Hippocampal formation (tissue), 2 donors: Measurements from ENCODE around the gene HAGH.
"Not testable (repeated sequence)": the region's sequence is repeated elsewhere in the genome, so short reads cannot be mapped to it uniquely, and the experiment has no call there.

Experiments used
- DNase-seq, 2 donors: peaks; one replicate each; lab custom pipeline; 2025; lab: John Stamatoyannopoulos, UW

HAGH gene

DNA sequence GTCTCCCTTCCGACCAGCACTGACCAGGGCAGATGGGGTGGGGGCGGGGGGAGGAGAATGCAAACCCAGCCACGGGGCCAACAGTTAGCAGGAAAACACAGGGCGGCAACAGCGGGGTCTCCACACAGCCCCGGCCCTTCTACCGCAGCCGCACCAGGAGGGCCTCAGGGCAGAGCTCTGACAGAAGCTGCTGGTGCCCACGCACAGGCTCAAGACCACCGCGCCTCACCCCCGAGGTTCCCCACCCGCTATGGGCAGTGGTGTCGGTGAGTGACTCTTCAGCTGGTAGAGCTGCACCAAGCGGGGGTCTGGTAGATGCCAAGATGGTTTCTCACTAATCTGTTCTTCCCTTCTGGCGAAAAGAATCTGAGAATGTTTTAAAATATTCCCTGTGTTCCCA is 16.1 kb downstream of the HAGH start:
- no peak for DNase-seq

DNA sequence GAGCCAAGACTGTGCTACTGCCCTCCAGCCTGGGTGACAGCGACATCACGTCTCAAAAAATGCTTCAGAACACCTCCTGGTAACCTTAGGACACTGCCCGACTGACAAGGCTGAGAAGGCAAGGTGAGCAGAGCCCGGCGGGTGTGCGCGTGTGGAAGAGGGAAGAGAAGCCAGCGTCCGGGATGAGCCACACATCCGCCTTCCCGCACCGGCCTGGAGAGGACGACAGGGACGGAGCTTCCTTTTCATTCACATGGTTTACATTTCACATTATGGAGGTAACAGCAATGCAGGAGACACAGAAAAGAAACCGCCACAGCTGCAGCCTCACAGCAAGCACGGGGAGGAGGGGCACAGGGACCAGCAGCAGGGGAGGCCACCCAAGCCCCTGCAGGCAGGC is 16.5 kb downstream of the HAGH start:
- DNase-seq, result no peak

DNA sequence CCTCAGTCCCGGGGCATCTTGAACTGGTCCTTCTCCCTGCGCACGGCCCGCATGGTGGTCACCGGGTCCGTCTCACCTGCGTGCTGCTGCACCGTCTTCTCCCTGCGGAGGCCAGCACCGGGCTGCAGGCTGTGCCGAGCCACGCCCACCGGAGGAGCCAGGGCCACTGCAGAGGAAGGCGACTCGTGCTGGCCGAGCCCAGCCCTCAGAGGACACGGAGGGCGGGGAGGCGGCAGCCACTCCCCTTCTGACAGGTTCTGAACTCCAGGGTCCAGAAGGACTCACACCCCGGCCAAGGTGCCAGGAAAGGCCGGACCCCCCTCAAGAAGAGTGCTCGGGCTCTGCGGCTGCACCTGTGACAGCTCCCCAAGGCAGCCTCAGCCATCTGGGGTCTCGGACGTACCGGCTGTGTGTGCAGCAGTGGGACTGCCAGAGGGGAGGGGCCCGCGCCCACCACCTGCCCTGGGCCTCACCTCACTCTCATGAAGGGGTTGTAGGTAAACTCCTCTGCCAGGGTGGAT is 17.3 kb downstream of the HAGH start:
- DNase-seq, result no peak

DNA sequence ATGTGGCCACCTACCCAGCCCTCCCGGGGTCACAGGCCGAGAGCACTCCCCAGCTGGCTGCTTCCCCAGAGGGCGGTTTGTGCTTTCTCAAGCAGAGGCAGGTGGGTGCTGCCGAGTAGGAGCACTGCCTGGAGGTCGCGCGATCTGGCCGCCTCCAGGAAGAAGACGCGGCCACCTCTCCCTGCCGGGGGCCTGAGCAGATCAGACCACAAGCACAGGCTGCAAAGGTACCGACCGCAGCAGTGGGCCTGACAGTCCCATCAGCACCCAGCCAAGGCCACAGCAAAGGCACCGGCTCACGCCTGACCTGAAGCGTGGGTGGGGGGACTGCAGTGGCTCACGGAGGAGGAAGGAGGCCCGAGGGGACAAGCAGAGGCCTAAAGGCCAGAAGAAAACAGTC is 17.9 kb downstream of the HAGH start:
- DNase-seq, result no peak

DNA sequence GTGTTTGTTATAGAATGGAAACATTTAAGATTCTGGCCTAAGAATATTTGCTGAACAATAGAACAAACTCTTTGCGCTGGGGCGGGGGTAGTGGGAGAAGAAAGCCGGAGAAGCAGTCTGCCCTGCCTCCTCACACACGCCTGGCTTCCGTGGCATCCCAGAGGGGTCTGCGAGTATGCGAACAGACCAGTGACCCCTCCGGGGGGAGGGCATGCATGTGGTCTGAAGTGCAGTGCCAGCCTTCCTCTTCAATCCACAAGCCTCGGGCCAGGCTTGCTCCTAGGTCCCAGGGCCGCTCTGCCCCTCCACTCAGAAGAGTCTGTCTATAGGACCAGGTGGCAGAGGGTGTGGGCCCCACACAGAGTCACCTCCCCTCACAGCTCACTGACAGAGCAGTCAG is 19.0 kb downstream of the HAGH start:
- DNase-seq, result no peak

DNA sequence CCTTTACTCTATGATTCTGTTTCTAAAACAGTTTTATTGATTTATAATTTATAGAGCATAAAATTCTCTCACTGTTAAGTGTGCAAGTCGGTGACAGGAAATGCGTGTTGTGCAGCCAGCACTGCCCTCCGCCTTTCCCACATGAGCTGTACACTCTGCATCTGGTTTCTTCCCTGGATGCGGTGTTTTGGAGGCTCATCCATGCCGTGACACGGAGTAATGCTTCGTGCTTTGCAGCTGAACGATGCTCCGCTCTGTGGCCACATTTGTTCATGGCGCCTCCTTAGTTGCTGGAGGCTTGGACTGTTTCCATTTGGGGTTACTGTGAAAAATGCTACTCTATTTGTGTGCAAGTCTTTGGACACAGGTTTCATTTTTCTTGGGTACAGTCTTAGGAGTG is 25.9 kb downstream of the HAGH start:
- DNase-seq, result no peak

DNA sequence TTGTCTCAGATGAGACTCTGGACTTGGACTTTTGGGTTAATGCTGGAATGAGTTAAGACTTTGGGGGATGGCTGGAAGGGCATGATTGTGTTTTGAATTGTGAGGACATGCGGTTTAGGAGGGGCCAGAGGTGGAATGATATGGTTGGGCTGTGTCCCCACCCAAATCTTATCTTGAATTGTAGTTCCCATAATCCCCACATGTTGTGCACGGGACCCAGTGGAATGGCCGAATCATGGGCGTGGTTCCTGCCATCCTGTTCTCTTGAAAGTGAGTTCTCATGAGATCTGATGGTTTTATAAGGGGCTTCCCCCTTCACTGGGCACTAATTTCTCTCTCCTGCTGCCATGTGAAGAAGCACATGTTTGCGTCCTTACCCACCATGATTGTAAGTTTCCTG is 27.4 kb downstream of the HAGH start:
- DNase-seq, result not testable (repeated sequence)

DNA sequence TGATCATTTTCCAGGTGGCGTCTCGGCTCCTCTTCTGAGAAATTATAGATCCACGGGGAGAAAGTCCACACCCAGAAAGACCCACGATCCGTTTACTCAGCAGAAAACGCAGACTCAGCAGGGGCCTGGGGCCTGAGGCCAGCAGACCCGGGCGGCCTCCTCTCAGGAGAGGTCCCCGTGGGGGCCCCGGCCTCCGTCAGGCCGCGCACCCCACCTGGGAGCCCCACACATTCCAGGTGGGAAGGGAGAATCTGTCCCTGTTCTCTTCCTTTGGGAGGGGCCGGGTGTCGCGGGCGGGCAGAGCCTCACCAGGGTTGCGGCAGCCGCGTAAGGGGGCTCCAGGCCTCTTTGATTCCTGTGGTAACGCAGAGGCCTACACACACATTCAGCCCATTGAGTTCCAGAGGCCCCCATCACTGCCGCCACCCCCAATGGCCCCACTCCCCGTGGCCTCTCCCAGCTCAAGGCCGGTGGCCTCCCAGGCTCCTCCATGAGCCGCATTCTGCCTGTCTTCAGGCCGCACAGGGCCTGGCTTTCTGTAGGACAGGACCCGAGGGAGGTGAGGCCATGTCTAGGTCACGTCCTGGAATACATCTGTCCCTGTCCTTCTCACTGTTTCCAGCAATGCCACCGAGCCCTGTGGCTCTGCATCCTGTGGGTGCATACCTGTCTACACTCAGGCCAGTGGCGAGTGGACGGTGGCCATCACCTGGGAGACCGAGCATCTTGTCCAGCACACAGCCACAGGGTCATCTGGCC is 31.5 kb downstream of the HAGH start:
- no peak for DNase-seq

DNA sequence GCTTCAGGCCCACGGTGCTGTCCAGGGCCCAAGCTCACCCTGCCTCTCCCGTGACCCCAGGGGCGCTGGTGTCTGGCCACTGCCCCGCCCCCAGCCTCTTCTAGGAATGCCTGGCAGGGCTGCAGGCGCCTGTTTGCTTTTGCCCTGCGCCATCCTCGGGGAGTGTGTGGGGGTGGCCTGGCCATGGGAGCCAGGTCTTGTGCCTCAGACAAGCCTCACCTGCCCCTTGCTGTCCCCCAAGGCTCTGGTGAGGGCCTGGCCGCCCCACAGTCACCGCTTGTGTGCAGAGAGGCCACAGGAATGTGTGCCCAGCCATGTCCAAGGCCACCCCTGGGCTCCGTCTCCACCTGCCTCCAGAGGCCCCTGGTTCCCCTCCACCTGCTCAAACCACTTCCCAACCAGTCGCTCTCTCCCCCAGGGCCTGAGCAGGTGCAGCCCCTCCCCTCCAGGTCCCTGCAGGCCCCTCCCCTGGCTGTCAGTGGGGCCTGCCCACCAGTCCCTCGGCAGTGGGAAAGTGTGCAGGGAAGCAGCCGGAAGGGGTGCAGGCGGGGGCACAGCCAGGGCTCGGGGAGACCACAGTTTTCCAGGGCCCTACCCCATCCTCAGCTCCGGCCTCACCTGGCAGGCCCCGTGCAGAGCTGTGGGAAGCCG is 32.3 kb downstream of the HAGH start:
- no peak for DNase-seq

DNA sequence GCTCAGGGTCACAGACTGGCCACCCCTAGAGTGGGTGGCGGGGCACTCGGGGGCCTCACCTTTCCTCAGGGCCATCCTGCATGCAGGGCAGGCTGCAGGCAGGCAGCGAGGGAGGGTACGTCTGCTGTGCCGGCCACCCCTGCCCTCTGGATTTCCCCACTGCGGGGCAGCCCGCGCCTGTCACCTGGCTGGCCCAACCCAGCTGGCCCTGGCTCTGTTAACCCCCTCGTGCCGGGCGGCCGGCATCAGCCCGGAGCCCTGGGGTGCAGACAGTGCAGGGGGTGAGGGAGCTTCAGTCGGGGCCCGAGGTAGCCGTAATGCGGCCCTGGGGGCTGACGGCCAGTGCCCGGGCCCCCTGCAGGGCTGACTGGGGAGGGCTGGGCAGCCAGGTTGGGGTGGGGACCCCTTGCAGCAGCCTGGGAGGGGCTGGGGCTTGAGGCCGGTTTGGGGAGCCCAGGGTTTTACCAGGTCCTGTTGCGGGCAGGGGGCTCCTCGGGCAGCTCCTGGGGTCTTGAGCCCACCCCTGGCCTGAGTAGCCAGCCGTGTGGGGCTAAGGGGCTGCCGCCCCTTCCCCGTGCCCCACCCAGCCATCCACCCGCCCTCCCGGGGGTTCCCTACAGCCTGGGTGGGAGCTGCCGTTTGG is 32.9 kb downstream of the HAGH start, which contains the start of gene IGFALS:
TSS of gene IGFALS (minus strand) at position 128 of the 643 bp plus-strand sequence. CDS start at position 75, 53 bp downstream.
- DNase-seq, result no peak

DNA sequence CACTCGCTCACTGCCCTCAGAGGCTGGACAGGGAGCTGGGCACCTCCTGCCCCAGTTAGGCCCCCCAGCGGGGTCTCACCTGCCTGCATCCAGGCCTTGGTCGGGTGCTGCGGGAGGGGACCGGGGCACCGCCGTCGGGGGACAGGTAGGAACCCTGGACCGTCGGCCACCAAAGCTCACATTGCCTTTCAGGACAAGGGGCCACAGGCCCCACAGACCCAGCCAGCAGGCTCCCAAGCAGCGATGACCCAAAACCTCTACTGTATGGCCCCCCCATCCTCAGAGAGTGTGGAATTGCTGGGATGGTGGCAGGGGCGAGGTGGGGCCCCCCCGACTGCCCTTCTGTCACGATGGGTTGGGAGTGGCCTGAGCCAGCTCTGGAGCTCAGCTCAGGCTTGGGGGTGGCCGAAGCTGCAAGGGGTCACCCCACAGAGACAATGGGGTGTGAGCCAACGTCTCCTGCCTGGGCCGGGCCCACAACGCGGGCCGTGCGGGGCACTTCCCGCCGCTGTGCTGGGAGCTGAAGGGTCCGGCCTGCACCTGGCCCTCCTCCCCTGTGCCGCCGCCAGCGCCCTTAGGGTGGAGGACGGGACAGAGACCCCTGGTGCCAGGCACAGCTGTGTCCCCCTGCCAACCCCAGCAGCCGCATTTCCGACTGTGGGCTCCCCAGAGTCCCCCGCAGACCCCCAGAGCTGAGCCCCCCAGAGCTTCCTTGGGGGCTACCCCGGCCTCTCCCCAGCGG is 33.6 kb downstream of the HAGH start:
- no peak for DNase-seq

DNA sequence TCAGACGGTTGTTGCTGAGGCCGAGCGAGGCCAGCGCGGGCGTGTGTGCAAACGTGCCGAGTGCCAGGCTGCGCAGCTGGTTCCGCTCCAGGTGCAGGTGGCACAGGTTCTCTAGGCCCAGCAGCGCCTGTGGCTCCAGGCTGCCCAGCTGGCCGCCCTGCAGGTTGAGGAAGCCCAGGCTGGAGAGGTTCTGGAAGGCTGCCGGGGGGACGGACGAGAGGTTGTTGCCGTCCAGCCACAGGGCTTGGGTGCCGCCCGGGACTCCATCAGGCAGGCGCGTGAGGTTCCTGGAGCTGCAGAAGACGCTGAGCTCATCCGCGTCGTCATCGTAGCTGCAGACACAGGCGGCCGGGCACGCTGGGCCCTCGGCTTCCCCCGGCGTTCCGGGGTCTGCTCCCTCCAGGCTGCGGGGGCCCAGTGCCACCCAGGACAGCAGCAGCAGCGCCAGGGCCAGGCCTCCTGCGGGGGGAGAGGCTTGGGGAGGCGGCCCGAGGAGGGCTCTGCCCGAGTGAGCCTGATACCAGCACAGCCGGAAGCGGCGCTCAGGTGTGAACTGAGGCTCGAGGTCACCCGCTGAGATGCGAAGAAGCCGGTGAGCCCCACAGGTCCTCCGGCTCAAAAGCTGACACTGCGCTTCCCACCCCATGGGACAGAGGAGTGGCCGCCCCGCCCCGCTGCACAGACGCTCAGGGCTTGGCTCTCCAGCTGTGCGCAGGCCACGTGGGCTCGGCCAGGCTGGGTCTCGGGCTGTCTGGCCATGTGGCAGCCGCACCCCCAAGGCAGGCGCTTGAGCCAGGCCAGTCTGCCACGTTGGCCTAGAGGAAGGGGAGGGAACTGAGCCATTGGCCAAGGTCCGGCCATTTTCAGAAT is 34.4 kb downstream of the HAGH start:
- no peak for DNase-seq

DNA sequence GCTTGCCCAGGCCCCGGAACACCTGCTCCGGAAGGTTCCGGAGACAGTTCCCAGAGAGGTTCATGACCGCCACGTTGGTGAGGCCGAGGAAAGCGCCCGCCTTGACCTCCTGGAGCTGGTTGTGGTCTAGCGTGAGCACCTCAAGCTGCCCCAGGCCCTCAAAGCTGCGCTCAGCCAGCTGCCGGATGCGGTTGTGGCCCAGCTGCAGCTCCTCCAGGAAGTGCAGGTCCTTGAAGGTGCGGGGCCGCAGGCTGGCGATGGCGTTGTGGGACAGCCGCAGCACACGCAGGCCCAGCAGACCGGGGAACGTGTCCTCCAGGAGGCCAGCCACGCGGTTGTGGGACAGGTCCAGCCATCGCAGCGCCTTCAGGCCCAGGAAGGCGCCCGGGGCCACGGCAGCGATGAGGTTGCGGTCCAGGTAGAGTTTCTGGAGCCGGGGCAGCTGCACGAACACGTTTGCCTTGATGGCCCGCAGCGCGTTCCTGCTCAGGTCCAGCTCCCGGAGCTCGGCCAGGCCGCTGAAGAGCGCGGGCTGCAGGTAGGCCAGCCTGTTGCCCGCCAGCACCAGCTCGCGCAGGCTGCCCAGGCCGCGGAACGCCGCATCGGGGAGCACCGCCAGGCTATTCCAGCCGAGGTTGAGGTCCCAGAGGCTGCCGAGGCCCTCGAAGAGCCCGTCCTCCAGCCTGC is 35.2 kb downstream of the HAGH start:
- no peak for DNase-seq

DNA sequence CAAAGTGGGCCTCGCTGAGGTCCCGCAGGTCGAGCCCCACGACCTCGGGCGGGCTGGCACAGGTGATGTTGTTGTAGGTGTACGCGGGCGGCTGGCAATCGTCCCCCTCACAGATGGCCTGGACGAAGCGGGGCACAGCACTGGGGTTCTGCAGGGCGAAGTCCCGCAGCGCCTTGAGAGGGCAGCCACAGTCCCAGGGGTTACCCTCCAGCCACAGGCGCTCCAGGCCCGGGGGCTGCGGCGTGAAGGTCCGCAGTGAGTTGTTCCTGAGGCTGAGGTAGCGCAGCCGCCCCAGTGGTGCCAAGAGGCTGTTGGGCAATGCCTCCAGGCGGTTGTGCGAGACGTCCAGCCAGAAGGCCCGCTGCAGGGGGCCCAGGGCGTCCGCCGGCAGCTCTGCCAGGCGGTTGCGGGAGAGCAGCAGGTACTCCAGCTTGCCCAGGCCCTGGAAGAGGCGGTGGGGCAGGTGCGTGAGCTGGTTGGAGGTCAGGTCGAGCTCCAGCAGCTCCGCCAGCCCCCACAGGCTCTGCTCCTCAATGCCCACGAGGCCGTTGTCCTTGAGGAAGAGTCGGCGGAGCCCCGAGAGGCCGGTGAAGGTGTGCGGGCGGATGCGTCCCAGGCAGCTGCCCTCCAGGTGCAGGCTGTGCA is 35.9 kb downstream of the HAGH start:
- no peak for DNase-seq

DNA sequence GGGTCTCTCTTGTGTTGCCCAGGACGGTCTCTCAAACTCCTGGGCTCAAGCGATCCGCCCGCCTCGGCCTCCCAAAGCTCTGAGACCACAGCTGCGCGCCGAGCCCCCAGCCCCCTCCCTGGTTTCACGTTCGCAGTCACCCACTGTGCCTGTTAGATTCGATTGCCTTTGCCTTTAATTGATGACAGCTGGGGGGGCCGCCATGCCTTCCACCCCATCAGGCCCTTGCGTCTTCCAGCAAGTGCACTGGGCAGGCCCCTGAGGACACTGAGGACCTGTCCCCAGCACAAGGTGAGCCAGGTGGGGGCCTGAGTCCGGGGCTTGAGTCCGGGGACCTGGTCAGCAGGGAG is 36.4 kb downstream of the HAGH start:
- no peak for DNase-seq

DNA sequence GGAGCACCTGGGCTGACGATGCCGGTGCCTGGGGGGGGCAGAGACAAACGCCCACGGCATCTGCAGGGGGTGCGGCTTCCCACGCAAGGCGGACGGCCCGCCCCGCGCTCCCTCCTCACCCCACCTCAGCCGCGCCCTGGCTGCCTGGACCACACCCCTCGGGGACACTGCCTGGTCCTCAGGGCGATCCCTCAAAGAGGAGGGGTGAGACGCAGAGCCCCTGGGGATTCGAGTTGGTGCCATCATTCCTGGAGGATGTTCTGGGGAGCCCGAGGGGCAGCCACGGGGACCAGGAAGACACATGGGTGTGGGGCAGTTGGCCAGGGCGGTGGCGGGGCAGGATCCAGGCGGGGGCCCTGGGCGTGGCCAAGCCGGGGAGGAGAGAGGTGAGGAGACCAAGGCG is 37.0 kb downstream of the HAGH start:
- DNase-seq, result no peak

DNA sequence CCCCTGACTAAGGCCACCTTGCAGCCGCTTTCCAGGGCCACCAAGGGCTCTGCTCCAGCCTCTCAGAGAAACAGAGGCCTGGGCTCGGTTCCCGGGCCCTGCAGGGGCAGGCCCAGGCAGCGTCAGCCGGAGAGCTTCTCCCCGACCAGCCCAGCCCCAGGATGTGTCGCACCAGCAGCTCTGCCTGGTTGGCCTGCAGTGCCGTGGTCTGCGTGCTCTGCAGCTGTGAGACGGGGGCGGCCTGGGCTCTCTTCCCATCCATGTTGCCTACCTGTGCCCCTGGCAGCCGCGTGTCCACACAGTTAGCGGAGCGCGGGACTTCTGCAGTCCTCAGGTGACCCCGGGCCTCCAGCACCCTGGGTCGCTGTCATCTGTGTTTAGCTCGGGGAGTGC is 37.9 kb downstream of the HAGH start:
- DNase-seq, result no peak

DNA sequence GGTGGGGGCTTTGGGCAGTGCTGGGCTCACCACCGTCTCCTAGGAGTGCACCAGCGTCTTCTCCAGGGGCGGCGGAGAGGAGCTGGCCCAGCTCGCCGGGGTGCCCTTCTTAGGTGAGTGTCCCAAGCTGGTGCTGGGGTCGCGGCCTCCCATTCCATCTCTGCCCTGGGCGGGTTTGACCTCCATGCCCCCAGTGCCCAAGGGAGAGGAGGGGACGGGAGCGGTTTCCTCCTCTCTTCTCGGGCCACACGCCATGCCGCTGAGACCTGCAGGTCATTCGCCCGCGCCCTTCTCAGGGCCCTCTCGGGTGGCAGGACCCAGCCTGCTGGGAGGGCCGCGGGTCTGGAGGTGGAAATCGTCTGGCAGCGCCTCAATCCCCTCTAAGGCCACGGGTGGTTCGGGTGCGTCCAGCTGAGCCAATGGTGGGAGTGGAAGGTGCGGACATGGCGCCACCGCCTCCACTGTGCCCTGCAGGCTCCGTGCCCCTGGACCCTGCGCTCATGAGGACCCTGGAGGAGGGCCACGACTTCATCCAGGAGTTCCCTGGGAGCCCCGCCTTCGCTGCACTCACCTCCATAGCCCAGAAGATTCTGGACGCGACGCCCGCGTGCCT is 38.4 kb downstream of the HAGH start:
- no peak for DNase-seq

DNA sequence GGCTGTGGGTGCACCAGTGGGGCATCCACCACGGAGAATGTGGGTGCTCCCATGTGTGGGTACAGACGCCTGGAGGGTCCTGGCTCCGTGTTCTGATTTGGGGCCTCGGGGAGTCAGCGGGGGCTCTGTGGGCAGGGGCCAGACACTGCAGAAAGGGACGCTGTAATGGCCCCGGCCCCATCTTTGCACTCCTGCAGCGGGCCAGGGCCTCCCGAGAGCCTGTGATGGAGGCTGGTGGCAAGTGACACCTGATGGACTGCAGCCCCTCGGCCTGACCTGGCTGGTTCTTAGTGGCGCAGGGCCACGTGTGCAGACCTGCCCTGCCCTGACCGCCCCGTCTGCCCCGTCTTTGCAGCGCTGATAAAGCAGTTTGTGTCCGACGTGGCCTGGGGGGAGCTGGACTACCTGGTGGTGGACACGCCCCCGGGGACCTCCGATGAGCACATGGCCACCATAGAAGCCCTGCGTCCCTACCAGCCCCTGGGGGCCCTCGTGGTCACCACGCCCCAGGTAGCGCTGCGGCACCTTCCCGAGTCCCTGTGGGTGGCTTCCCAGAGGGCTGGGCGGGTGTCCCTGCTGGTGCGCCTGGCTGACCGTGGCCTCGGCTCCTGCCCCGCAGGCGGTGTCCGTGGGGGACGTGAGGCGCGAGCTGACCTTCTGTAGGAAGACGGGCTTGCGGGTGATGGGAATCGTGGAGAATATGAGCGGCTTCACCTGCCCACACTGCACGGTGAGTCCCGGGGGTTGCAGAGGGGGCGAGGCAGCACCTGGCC is 39.1 kb downstream of the HAGH start:
- no peak for DNase-seq
